AG04450 (cell line): ENCODE results near the gene ZNF439. TPM values are rescaled to one million over a fixed set of nuclear protein-coding genes. Genes with fewer than 3 reads are reported as not detected.
"Not testable (repeated sequence)": the region's sequence is repeated elsewhere in the genome, so short reads cannot be mapped to it uniquely, and the experiment has no call there.

Source experiments
- CTCF ChIA-PET: fragments of 300-600, 350-600 bp; formaldehyde crosslinking; extraction: SDS; loops from one replicate; lab custom pipeline; 2022; ENCODE audit warnings: antibody characterized with exemption, inconsistent platforms; lab: Charles Lee
- POLR2A ChIA-PET: fragments of 350-600 bp; formaldehyde crosslinking; extraction: SDS; loops from one replicate; lab custom pipeline; 2021; ENCODE audit warnings: antibody characterized with exemption, inconsistent platforms; lab: Yijun Ruan, JAX
- DNase-seq: peaks from one replicate; pipeline ENCODE4 v3.0.0-alpha.2; 2011; ENCODE audit warnings: low read depth, low spot score
- H3K27ac ChIP-seq: one replicate; pipeline ENCODE4 v1.5.1; 2012; ENCODE audit warnings: low read depth, low read length, control low read depth
- H3K27me3 ChIP-seq: one replicate; pipeline ENCODE4 v1.6.0; 2012; ENCODE audit warnings: low read length; ENCODE audit not compliant: control insufficient read depth, insufficient read depth
- H3K4me3 ChIP-seq: 2 replicates; pipeline ENCODE4 v1.5.1; 2011; ENCODE audit warnings: mild to moderate bottlenecking, low read depth, low read length, control low read depth
- H3K9me3 ChIP-seq: 2 replicates; pipeline ENCODE4 v1.5.1; 2012; ENCODE audit warnings: low read length; ENCODE audit not compliant: control insufficient read depth, insufficient read depth
- polyA plus RNA-seq: library from polyadenylated mRNA; depleted of rRNA; stranded (reverse); fragments of >200 nt; gene quantifications from 2 replicates; pipeline ENCODE4 v1.2.3, GENCODE V29; 2011
- TF ChIP-seq, protein P1 (sequence below): IDR thresholded peaks from 2 replicates; pipeline ENCODE4 v1.5.1; 2011; ENCODE audit warnings: low read depth, low read length, control low read depth, inconsistent platforms

The ZNF439 gene
- polyA plus RNA-seq, 1 experiment = 7.0 TPM

DNA sequence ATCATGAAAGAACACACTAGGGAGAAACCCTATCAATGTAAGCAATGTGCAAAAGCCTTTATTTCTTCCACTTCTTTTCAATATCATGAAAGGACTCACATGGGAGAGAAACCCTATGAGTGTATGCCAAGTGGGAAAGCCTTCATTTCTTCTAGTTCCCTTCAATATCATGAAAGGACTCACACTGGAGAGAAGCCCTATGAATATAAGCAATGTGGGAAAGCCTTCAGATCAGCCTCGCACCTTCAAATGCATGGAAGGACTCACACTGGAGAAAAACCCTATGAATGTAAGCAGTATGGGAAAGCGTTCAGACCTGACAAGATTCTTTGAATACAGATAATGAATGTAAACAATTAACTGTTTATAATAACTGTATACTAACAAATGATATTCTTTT is 15.0 kb upstream of the ZNF439 start:
- TF ChIP-seq, protein P1, sequence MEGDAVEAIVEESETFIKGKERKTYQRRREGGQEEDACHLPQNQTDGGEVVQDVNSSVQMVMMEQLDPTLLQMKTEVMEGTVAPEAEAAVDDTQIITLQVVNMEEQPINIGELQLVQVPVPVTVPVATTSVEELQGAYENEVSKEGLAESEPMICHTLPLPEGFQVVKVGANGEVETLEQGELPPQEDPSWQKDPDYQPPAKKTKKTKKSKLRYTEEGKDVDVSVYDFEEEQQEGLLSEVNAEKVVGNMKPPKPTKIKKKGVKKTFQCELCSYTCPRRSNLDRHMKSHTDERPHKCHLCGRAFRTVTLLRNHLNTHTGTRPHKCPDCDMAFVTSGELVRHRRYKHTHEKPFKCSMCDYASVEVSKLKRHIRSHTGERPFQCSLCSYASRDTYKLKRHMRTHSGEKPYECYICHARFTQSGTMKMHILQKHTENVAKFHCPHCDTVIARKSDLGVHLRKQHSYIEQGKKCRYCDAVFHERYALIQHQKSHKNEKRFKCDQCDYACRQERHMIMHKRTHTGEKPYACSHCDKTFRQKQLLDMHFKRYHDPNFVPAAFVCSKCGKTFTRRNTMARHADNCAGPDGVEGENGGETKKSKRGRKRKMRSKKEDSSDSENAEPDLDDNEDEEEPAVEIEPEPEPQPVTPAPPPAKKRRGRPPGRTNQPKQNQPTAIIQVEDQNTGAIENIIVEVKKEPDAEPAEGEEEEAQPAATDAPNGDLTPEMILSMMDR = no peak
- ChIA-PET POLR2A (no interaction called here), CTCF (interaction anchor here (1.2 kb wide), 1 partner anchor 36 kb away, joined by 4 read pairs; no protein-coding TSS in a partner anchor)
- no peak overlapping the region for H3K27ac ChIP-seq
- no peak overlapping the region for H3K4me3 ChIP-seq
- H3K27me3 ChIP-seq = no peaks in the 10 kb centered on the region
- H3K9me3 ChIP-seq = peaks cover 42% of the 10 kb centered on the region
- no peak for DNase-seq

DNA sequence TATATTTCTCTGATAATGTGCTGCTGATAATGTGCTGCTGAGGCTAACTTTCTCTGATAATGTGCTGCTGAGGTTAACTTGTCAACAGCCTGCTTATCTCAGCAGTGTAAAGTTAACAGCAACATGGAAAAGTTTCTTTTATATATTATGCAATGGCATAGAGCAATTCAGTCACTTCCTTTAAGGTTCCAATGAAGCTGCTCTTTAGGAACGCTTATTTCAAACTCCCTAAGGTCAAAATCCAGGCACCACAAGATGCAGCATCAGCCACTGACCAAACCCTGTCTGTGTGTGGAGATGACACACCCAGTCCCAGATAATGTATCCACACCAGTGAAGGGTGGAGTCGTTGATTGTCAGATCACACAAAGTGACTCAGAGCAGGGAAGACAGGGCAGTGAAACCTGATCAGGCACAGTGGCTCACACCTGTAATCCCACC is 12.9 kb upstream of the ZNF439 start:
- CTCF ChIA-PET, POLR2A ChIA-PET: not testable (repeated sequence)

DNA sequence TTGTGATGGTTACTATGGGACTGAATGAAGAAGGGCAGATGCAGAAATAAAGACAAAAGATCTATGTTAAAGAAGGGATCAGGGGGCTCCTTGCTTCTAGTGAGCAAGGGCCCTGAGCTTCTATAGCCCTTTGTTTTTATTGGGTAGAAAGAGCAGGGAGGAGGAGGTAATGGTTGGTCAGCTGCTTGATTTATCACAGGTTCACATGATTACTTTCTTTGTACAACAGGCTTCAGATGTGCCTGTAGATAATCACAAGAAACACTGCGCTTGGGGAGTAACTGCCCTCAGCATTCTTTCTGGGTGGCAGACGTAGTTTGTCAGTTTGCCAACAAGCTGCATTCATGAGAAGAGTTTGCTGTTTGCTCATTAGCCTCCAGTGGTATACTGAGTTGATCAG is 4.8 kb upstream of the ZNF439 start:
- H3K9me3 ChIP-seq = peaks cover 6% of the 10 kb centered on the region
- POLR2A ChIA-PET = no interaction called here
- no peak overlapping the region for H3K4me3 ChIP-seq
- TF ChIP-seq, protein P1 = no peak
- H3K27ac ChIP-seq = no peak overlapping the region
- DNase-seq = no peak
- H3K27me3 ChIP-seq = no peaks in the 10 kb centered on the region
- CTCF ChIA-PET = no interaction called here

More for the DNA sequence above, 12.9 kb upstream of the ZNF439 start:
- H3K27ac ChIP-seq, H3K27me3 ChIP-seq, DNase-seq, H3K4me3 ChIP-seq: not testable (repeated sequence)
- H3K9me3 ChIP-seq = peaks cover 29% of the 10 kb centered on the region

DNA sequence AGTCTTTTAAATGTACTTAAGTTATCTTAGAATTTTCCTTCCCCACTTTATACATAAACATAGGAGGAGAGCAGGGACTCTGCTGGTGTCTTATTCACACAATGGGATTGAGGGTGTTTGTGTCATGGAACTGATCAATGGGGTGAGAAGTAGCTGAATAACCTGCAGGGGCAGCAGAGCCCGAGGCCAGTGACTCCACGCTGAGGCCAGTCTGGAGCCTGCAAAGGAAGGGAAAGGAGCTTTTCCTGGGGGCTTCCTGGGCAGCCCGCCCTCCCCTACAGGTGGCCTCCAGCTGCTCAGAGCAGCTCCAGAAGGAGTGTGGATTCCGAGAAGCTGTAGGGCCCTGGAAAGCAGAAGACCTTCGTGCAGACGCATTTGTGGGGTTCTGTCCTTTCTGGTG is 911 bp upstream of the ZNF439 start:
- H3K27ac ChIP-seq, H3K27me3 ChIP-seq, H3K9me3 ChIP-seq, H3K4me3 ChIP-seq, DNase-seq, POLR2A ChIA-PET: not testable (repeated sequence)
- TF ChIP-seq, protein P1 = 0 out of 2 replicates have a peak, but pooled peaks have one; percentile 15
- CTCF ChIA-PET = interaction anchor here (1.2 kb wide), 1 partner anchor 50 kb away, joined by 3 read pairs; no protein-coding TSS in a partner anchor

DNA sequence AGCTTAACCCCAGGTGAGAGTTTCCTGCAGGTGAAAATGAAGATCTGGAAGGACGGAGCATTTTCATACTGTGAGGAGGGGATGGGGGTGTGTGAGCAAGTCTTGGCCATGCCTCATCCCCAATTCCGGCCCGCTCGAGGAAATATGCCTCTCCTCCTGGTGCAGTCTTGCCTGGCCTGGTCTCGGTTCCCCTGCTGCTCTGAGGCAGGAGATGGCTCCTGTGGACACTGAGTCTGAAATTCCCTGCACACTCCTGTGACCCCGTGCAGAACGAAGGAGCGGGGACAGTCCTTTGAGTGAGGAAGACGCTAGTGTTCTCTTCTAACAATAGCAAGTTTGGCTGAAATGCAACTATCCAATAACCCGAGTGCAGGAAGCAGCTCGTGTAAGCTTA is 329 bp upstream of the ZNF439 start:
- DNase-seq = no peak
- ChIA-PET CTCF (interaction anchor here (0.6 to 1.2 kb wide), 3 partner anchors 10 to 148 kb away, joined by 3 to 4 read pairs (median 3); no protein-coding TSS in a partner anchor), POLR2A (no interaction called here)
- TF ChIP-seq, protein P1 = no peak
- no peaks in the 10 kb centered on the region for H3K27me3 ChIP-seq
- H3K4me3 ChIP-seq = peak overlapping the region; percentile 79
- no peak overlapping the region for H3K27ac ChIP-seq
- peaks cover 8% of the 10 kb centered on the region for H3K9me3 ChIP-seq

DNA sequence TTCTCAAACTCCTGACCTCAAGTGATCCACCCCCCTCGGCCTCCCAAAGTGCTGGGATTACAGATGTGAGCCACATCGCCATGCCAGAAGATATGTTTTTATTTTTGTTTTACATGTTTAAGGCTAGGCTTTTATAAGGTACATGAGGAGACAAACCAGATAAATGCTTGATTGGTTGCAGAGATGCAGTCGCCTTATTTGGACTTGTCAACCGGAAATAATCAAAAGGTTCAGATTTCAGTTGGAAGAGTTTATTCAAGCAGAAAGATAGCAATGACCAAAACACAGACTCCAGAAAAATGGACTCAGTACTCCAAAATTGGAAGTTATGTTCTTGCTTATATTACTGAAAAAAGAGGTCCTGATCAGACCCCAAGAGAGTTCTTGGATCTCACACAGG is 1.8 kb downstream of the ZNF439 start:
- H3K9me3 ChIP-seq = peaks cover 18% of the 10 kb centered on the region
- H3K27ac ChIP-seq, H3K27me3 ChIP-seq, DNase-seq, POLR2A ChIA-PET, H3K4me3 ChIP-seq: not testable (repeated sequence)
- CTCF ChIA-PET = interaction anchor here (1.5 kb wide), 1 partner anchor 139 kb away, joined by 3 read pairs; no protein-coding TSS in a partner anchor
